Stimulated activated CD8-positive, alpha-beta memory T cell treated with anti-CD3 and anti-CD28 coated beads, Interleukin-12 subunit alpha, Interleukin-12 subunit beta, amount 100 ng/mL, for 4 hours (primary cell): ENCODE results near the gene ZNF165.
"Not testable (repeated sequence)": the region's sequence is repeated elsewhere in the genome, so short reads cannot be mapped to it uniquely, and the experiment has no call there.

Experiments used
- DNase-seq: peaks from one replicate; pipeline ENCODE4 v3.0.0-alpha.2; 2020; ENCODE audit warnings: low read depth

ZNF165 gene

DNA sequence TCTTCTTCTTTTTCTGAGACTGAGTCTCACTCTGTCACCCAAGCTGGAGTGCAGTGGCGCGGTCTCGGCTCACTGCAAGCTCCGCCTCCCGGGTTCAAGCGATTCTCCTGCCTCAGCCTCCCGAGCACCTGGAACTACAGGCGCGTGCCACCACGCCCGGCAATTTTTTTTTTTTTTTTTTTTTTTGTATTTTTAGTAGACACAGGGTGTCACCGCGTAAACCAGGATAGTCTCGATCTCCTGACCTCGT, at the start of gene ZNF165:
Gene ZNF165 (plus strand): TSS at position 188 of the 250 bp plus-strand sequence. CDS start 4,913 bp downstream, outside the sequence.
- not testable (repeated sequence) for DNase-seq

GRCh38 chr6:28053584-28053983, 26.8 kb upstream of the ZNF165 start:
- no peak for DNase-seq

GRCh38 chr6:28060405-28060804, 20.0 kb upstream of the ZNF165 start:
- no peak for DNase-seq

GRCh38 chr6:28064272-28064671, 16.1 kb upstream of the ZNF165 start:
- no peak for DNase-seq

DNA sequence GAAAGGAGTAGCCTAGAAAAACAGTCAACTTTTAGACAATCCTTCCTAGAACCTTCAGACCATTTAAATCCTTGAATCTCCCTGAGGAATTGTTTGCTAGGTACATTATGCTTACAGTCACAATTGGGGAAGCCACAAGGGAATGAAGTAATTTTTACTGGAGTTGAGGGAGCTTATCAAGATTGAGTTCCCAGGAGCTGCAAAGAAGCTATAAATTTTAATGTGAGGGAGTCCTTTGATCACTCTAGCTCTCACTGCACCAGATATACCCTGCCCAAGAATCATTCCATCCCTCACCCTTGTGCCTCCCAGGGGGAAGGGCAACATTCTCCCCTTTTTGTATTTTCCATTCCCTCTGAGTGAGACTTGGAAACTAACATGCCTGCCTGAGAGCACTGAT, 12.3 kb upstream of the ZNF165 start:
- no peak for DNase-seq

DNA sequence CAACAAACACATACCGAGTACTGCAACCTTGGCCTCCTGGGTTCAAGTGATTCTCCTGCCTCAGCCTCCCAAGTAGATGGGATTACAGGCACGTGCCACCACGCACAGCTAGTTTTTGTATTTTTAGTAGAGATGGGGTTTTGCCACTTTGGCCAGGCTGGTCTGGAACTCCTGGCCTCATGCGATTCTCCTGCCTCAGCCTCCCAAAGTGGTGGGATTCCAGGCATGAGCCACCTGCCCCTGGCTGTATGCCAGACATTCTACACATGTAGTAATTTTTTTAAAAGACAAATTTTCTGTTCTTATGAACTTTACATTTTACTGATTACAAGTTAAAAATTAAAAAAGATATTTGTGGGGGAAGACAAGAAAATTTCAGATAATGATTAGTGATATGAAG, 9.4 kb upstream of the ZNF165 start:
- not testable (repeated sequence) for DNase-seq

DNA sequence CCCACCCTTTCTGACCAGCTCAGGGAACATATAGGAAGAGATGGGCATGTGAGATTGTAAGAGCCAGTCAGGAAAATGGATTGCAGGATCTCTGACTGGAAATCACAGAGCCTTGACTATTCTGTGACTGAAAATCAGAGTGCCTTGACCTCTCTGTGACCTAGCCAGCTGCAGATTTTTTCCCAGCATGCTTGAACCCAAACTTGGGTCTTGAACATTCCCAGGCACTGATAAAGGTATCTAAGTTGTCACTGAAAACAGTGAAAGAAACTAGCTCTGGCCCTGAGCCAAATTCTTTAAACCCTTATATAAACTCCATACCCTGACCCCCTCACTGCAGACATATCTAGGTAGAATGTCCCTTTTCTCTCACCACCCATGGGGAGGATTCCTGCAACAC, 2.3 kb upstream of the ZNF165 start:
- no peak for DNase-seq

DNA sequence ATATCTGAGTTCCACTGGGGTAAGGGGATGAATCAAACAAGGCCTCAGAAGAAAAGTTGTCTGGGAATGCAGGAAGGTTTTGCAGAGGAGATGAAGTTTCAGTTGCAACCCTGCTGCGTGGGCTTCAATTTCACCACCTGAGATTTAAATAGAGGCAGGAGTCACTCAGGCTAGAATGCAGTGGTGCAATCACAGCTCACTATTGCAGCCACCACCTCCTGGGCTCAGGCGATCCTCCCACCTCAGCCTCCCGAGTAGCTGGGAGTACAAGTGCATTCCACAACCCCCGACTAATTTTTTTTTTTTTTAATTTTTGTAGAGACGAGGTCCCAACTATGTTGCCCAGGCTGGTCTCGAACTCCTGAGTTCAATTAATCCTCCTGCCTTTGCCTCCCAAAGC, 1.5 kb upstream of the ZNF165 start:
- no peak for DNase-seq

GRCh38 chr6:28080631-28081485, 490 bp downstream of the ZNF165 start:
- peak; percentile 81 for DNase-seq

GRCh38 chr6:28081486-28081751, 1.1 kb downstream of the ZNF165 start:
- no peak for DNase-seq

- no peak for DNase-seq
These were observed 2.6 kb downstream of the ZNF165 start for GRCh38 chr6:28082939-28083338.

GRCh38 chr6:28089054-28089453, 8.7 kb downstream of the ZNF165 start:
- no peak for DNase-seq

DNA sequence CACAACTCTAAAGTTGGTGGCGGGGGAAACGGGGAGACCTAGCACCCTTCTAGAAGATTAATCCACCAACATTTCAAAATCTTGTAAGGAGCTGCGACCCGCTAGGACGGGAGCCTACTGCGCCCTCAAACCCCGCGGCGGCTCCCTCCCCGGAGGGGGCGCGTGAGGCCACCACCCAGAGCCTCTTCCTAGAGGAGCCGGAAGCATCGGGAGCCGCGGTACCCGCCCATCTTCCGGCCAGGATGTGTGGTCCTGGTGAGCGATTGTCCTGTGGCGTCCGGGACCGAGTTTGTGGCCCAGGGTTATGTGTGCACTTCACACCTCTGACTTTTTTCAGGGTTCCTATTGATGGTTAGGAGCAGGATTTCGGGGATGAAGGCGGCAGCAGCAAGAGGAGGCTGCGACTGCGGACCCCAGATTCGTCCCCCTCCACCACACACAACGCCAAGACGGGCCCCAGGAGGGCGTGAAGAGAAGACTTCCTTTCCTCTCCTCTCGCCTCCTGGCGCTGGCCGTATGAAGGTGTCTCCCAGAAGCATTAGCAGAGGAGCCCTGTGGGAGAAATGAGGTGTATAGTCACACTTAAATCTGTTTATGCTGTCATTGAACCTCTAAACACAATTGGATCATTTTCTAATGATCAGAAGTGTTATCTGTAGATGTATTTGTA, 10.7 kb downstream of the ZNF165 start:
- DNase-seq = no peak

GRCh38 chr6:28102222-28102621, 21.9 kb downstream of the ZNF165 start:
- DNase-seq = not testable (repeated sequence)

DNA sequence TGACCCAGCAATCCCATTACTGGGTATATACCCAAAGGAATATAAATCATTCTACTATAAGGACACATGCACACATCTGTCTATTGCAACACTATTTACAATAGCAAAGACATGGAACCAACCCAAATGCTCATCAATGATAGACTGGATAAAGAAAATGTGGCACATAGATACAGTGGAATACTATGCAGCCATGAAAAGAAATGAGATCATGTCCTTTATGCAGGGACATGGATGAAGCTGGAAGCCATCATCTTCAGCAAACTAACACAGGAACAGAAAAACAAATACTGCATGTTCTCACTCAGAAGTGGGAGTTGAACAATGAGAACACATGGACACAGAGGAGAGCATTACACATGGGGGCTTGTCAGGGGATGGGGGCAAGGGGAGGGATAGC, 22.3 kb downstream of the ZNF165 start:
- not testable (repeated sequence) for DNase-seq

- DNase-seq = peak; percentile 72
These were observed 24.2 kb downstream of the ZNF165 start for GRCh38 chr6:28104392-28105244.

DNA sequence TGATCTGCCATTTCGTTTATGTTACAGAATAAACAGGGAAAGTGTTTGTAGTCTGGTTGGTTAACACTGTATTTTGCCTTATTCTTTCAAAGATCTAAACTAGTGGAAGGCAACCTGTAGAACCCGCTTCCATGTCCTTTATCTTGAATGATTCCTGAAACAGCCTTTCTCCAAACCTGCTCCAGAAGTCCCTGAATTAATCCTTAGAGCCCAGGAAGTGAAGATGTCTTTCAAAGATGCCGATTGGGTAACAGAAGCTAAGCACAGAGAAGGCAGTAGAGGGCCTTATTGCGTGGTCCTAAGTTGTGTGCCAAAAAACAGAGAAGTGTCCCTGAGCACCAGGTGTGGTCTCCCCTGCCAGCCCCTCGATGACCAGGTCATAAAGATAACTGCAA, 24.9 kb downstream of the ZNF165 start:
- no peak for DNase-seq

- DNase-seq = no peak
These were observed 27.1 kb downstream of the ZNF165 start for GRCh38 chr6:28107506-28107905.

- DNase-seq = no peak
These were observed 31.6 kb downstream of the ZNF165 start for GRCh38 chr6:28111964-28112363.

GRCh38 chr6:28115799-28116198, 35.4 kb downstream of the ZNF165 start:
- DNase-seq = no peak

GRCh38 chr6:28117386-28118050, 37.1 kb downstream of the ZNF165 start:
- no peak for DNase-seq

DNA sequence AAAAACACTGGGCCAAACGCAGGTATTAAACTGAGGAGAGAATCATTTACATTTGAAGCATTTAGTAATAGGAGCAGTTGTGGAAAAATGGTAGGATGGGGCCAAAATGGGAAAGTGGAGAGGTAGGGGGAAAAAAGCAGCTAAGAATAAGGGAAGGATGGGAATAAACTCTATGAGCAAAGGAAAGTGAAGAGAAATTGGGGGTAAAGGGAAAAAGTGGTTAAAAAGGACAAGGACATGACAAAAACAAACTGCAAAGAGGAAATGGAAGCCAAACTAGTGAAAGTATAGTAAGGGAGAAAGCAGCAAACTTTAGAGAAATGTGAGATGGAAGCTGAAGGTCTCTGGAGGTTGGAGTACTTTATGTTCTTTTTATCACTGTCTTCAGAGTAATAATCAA, 37.8 kb downstream of the ZNF165 start:
- DNase-seq = no peak

GRCh38 chr6:28121876-28122275, 41.5 kb downstream of the ZNF165 start:
- DNase-seq = no peak
